H1 (cell line): ENCODE results near the gene DBNDD2. TPM values are rescaled to one million over a fixed set of nuclear protein-coding genes. Genes with fewer than 3 reads are reported as not detected.

Source experiments
- CTCF ChIA-PET: fragments of 300-600 bp; sonication (Branson Sonifier 250); formaldehyde crosslinking; loops from one replicate; lab custom pipeline; 2021; ENCODE audit not compliant: partially characterized antibody; lab: Charles Lee
- POLR2A ChIA-PET: fragments of 300-600 bp; sonication (Branson Sonifier 250); formaldehyde crosslinking; loops from one replicate; lab custom pipeline; 2021; ENCODE audit warnings: inconsistent platforms; ENCODE audit not compliant: partially characterized antibody; lab: Charles Lee
- DNase-seq, 2 experiments: peaks; one replicate each; pipeline versions ENCODE4 v3.0.0 to v3.0.0-alpha.2; 2010 to 2022; ENCODE audit warnings: low spot score in 2 of 2, low read depth in 1 of 2, mixed read lengths in 1 of 2
- FAIRE-seq: peaks from 2 replicates; lab custom pipeline; 2011; peaks lifted over from hg19 to GRCh38; lab: Jason Lieb, UNC
- H2AFZ ChIP-seq: 2 replicates; pipeline ENCODE4 v1.8.1; 2012; ENCODE audit warnings: low read length, inconsistent platforms
- H2AK5ac ChIP-seq: 2 replicates; pipeline ENCODE4 v1.6.1; 2013; ENCODE audit warnings: low read depth, low read length
- H2BK120ac ChIP-seq: replicated peaks from 2 replicates; pipeline ENCODE3; 2013; ENCODE audit warnings: low read depth, low read length, inconsistent platforms
- H2BK12ac ChIP-seq: 2 replicates; pipeline ENCODE4 v1.6.1; 2013; ENCODE audit warnings: low read depth, low read length
- H2BK15ac ChIP-seq: 2 replicates; pipeline ENCODE4 v1.6.1; 2013; ENCODE audit warnings: low read length
- H2BK20ac ChIP-seq: 2 replicates; pipeline ENCODE4 v1.6.1; 2013; ENCODE audit warnings: low read length
- H2BK5ac ChIP-seq: 2 replicates; pipeline ENCODE4 v1.6.1; 2013; ENCODE audit warnings: low read depth, low read length
- H3K14ac ChIP-seq: 2 replicates; pipeline ENCODE4 v1.6.1; 2013; ENCODE audit warnings: inconsistent platforms; ENCODE audit not compliant: insufficient read length
- H3K18ac ChIP-seq: 2 replicates; pipeline ENCODE4 v1.6.1; 2013; ENCODE audit warnings: low read length; ENCODE audit errors: extremely low read depth
- H3K23ac ChIP-seq: 2 replicates; pipeline ENCODE4 v1.6.1; 2013; ENCODE audit warnings: inconsistent platforms; ENCODE audit not compliant: insufficient read length
- H3K23me2 ChIP-seq: 2 replicates; pipeline ENCODE4 v1.6.1; 2013; ENCODE audit warnings: low read depth, low read length
- H3K27ac ChIP-seq: 2 replicates; pipeline ENCODE4 v1.6.1; 2011; ENCODE audit warnings: low read depth, low read length, inconsistent platforms
- H3K27me3 ChIP-seq, 4 experiments: replicated peaks in 1 of 4; 1 replicate in 1 of 4; 2 replicates in 3 of 4; pipeline versions ENCODE4 v1.6.1 to v1.8.1; 2011 to 2013; ENCODE audit warnings: low read length in 3 of 4, mild to moderate bottlenecking in 3 of 4, inconsistent platforms in 2 of 4, mixed read lengths in 2 of 4, moderate library complexity in 1 of 4; ENCODE audit not compliant: control insufficient read depth in 3 of 4, insufficient read depth in 3 of 4; ENCODE audit errors: extremely low read depth in 1 of 4
- H3K36me3 ChIP-seq, 4 experiments: 2 replicates each; pipeline versions ENCODE4 v1.6.1 to v1.8.1; 2011 to 2013; ENCODE audit warnings: mild to moderate bottlenecking in 4 of 4, low read length in 3 of 4, moderate library complexity in 2 of 4, control low read depth in 1 of 4, inconsistent platforms in 1 of 4; ENCODE audit not compliant: insufficient read depth in 4 of 4, control insufficient read depth in 2 of 4
- H3K4ac ChIP-seq: replicated peaks from 2 replicates; pipeline ENCODE3; 2013; ENCODE audit warnings: low read length, low read depth, mixed read lengths, inconsistent platforms; ENCODE audit not compliant: insufficient read length
- H3K4me1 ChIP-seq, 4 experiments: replicated peaks in 1 of 4; 1 replicate in 1 of 4; 2 replicates in 3 of 4; pipeline versions ENCODE4 v1.6.1 to v1.8.1; 2011 to 2013; ENCODE audit warnings: low read length in 3 of 4, inconsistent platforms in 2 of 4, mixed read lengths in 1 of 4; ENCODE audit not compliant: insufficient read depth in 4 of 4, control insufficient read depth in 3 of 4
- H3K4me2 ChIP-seq, 2 experiments: 2 replicates each; pipeline versions ENCODE4 v1.6.1 to v1.8.1; 2011 to 2013; ENCODE audit warnings: low read depth in 2 of 2, low read length in 2 of 2, control low read depth in 1 of 2, inconsistent platforms in 1 of 2, mild to moderate bottlenecking in 1 of 2; ENCODE audit not compliant: insufficient read depth in 1 of 2
- H3K4me3 ChIP-seq, 4 experiments: fragments of 200-600, 300-600 bp in 1 of 4; sonication (generic), shearing (Covaris generic), sonication (Bioruptor Twin) in 1 of 4; 2 replicates each; pipeline versions ENCODE4 v1.5.1 to v1.8.1; 2011 to 2016; ENCODE audit warnings: low read length in 4 of 4, low read depth in 3 of 4, control low read depth in 2 of 4, inconsistent platforms in 2 of 4, mild to moderate bottlenecking in 2 of 4, mixed read lengths in 1 of 4, moderate library complexity in 1 of 4; ENCODE audit not compliant: insufficient read depth in 2 of 4; ENCODE audit errors: extremely low read depth in 1 of 4
- H3K56ac ChIP-seq: replicated peaks from 2 replicates; pipeline ENCODE3; 2013; ENCODE audit warnings: low read depth, mild to moderate bottlenecking, mixed read lengths, low read length, inconsistent platforms; ENCODE audit not compliant: insufficient read length
- H3K79me1 ChIP-seq: 2 replicates; pipeline ENCODE4 v1.6.1; 2013; ENCODE audit warnings: low read depth, low read length, control low read depth
- H3K79me2 ChIP-seq, 2 experiments: 2 replicates each; pipeline versions ENCODE4 v1.6.1 to v1.8.1; 2012 to 2013; ENCODE audit warnings: low read length in 2 of 2, mild to moderate bottlenecking in 2 of 2, inconsistent platforms in 1 of 2; ENCODE audit not compliant: insufficient read depth in 2 of 2, control insufficient read depth in 1 of 2
- H3K9ac ChIP-seq, 4 experiments: replicated peaks in 1 of 4; 1 replicate in 1 of 4; 2 replicates in 3 of 4; pipeline versions ENCODE4 v1.6.1 to v1.8.1; 2011 to 2013; ENCODE audit warnings: low read depth in 3 of 4, low read length in 3 of 4, control low read depth in 2 of 4, mild to moderate bottlenecking in 2 of 4, moderate library complexity in 2 of 4, inconsistent platforms in 1 of 4; ENCODE audit errors: extremely low read depth in 1 of 4
- H3K9me3 ChIP-seq, 2 experiments: 2 replicates each; pipeline versions ENCODE4 v1.6.1 to v1.8.1; 2012 to 2013; ENCODE audit warnings: mild to moderate bottlenecking in 2 of 2, moderate library complexity in 2 of 2, control low read depth in 1 of 2, inconsistent platforms in 1 of 2, low read depth in 1 of 2, low read length in 1 of 2, mixed read lengths in 1 of 2; ENCODE audit not compliant: insufficient read depth in 2 of 2
- H4K20me1 ChIP-seq, 2 experiments: replicated peaks in 1 of 2; 2 replicates each; pipeline versions ENCODE3 to v1.8.1; 2011 to 2013; ENCODE audit warnings: inconsistent platforms in 2 of 2, low read length in 2 of 2, mild to moderate bottlenecking in 1 of 2; ENCODE audit not compliant: insufficient read depth in 2 of 2, control insufficient read depth in 1 of 2
- H4K5ac ChIP-seq: 2 replicates; pipeline ENCODE4 v1.6.1; 2013; ENCODE audit warnings: low read length, low read depth, mixed read lengths, inconsistent platforms; ENCODE audit not compliant: insufficient read length
- H4K8ac ChIP-seq: 2 replicates; pipeline ENCODE4 v1.8.0; 2013; ENCODE audit warnings: mild to moderate bottlenecking, moderate library complexity, low read length, inconsistent platforms; ENCODE audit not compliant: insufficient read depth; ENCODE audit errors: extremely low read depth
- H4K91ac ChIP-seq: replicated peaks from 2 replicates; pipeline ENCODE3; 2013; ENCODE audit warnings: low read length, mixed read lengths, inconsistent platforms; ENCODE audit not compliant: insufficient read length
- PHF8 ChIP-seq: fragments of 200-600 bp; sonication (generic); conservative IDR thresholded peaks from 2 replicates; pipeline ENCODE4 v1.7.1; 2012; ENCODE audit warnings: low read depth, mild to moderate bottlenecking, inconsistent platforms, low read length, moderate library complexity
- RFX5 ChIP-seq: IDR thresholded peaks from 2 replicates; pipeline ENCODE4 v1.6.1; 2011; ENCODE audit warnings: low read depth, low read length, improper control_type of control experiment, borderline replicate concordance
- RXRA ChIP-seq: IDR thresholded peaks from 2 replicates; pipeline ENCODE4 v1.6.1; 2011; ENCODE audit warnings: low read depth, mild to moderate bottlenecking, low read length, moderate library complexity; ENCODE audit not compliant: insufficient read depth
- SP2 ChIP-seq: IDR thresholded peaks from 2 replicates; pipeline ENCODE4 v1.6.1; 2012; ENCODE audit warnings: mild to moderate bottlenecking, low read length, inconsistent platforms
- TAF7 ChIP-seq: optimal IDR thresholded peaks from 2 replicates; pipeline ENCODE3; 2011; ENCODE audit warnings: low read depth, mild to moderate bottlenecking, inconsistent platforms, low read length, moderate library complexity, borderline replicate concordance
- TBP ChIP-seq: IDR thresholded peaks from 2 replicates; pipeline ENCODE4 v1.6.1; 2011; ENCODE audit warnings: low read depth, low read length, improper control_type of control experiment
- TEAD4 ChIP-seq: IDR thresholded peaks from 2 replicates; pipeline ENCODE4 v1.6.1; 2012; ENCODE audit warnings: low read depth, low read length, inconsistent platforms, mixed read lengths
- WGBS, 2 experiments: shearing (Covaris generic) in 1 of 2; methylation state at CpG; one replicate each; pipeline versions ENCODE4 v1.1.6 to v1.1.7; 2013 to 2015; ENCODE audit warnings: low lambda C conversion rate in 2 of 2, mixed read lengths in 2 of 2, inconsistent platforms in 1 of 2, low coverage in 1 of 2, missing lambda C conversion rate in 1 of 2; ENCODE audit not compliant: insufficient replicate concordance in 2 of 2, insufficient coverage in 1 of 2, insufficient read length in 1 of 2; ENCODE audit errors: extremely low coverage in 1 of 2, missing lambda C conversion rate in 1 of 2; 5-methylcytosine and 5-hydroxymethylcytosine counted together
- polyA plus RNA-seq, 7 experiments: library from polyadenylated mRNA; depleted of rRNA in 3 of 7; stranded (reverse) in 5 of 7; unstranded in 2 of 7; fragments of >200 nt in 5 of 7; fragments of 200-250 nt in 2 of 7; gene quantifications; 1 replicate in 5 of 7; 2 replicates in 1 of 7; 4 replicates in 1 of 7; pipeline versions ENCODE4 v1.2.1 to v1.2.3, GENCODE V29; 2011 to 2013; ENCODE audit warnings: missing spikeins in 2 of 7, mixed read lengths in 2 of 7
- total RNA-seq: library from RNA; stranded (reverse); fragmentation: NEBNext Ultra II Directional; extraction: Animal tissue kit (Norgen Biotek cat#: 25700); gene quantifications from 2 replicates; pipeline ENCODE4 v1.2.1, GENCODE V29; 2021
- TF ChIP-seq, protein P1 (sequence below): IDR thresholded peaks from 2 replicates; pipeline ENCODE4 v1.6.1; 2012; ENCODE audit warnings: inconsistent platforms

The DBNDD2 gene
- total and polyA plus RNA-seq, 2 of the 8 experiments (the other 6 are each of a cell fraction or from before 2014, with no cell fraction given): 55.8 to 96.3 TPM

DNA sequence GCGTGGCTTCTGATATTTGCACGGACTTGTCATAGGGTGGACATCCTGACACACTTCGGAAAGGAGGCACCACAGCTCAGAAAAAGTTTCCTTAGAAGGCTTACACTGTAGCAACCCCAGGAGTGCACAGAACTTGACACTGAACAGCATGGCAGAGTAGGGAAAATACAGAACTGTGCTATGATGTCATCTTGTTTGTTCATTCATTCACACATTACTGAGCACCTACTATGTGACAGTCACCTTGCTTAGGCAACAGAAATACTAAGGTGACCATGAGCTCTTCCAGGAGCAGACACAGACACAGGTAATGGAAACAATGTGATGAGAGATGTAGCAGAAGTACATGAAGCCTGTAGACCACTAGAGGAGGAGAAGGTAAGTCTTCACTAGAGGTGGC lies 5.4 kb downstream of the DBNDD2 start:
- TF ChIP-seq, protein P1, sequence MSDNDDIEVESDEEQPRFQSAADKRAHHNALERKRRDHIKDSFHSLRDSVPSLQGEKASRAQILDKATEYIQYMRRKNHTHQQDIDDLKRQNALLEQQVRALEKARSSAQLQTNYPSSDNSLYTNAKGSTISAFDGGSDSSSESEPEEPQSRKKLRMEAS: no peak
- TF ChIP-seq TEAD4 (no peak), RXRA (no peak), PHF8 (no peak), TBP (no peak), TAF7 (no peak), RFX5 (no peak), SP2 (no peak)
- WGBS, 2 experiments: 92% methylated on average over 3 of the region's 3 CpGs; no CpG with 5 or more reads in 1 of the 2 experiments
- Histone ChIP-seq H4K8ac (no peak overlapping the region), H3K36me3 (peaks cover 5 to 17% (median 13%) of the 10 kb centered on the region in 4 experiments), H4K91ac (no peak overlapping the region), H2AK5ac (no peak overlapping the region), H2BK15ac (no peak overlapping the region), H3K79me1 (peaks cover 3% of the 10 kb centered on the region), H3K4ac (no peak overlapping the region), H3K4me3 (no peak overlapping the region), H3K27me3 (no peaks in the 10 kb centered on the region), H4K5ac (no peak overlapping the region), H2BK20ac (no peak overlapping the region), H3K9me3 (no peaks in the 10 kb centered on the region), H2AFZ (no peak overlapping the region), H3K23ac (no peak overlapping the region), H3K18ac (no peak overlapping the region), H3K14ac (no peak overlapping the region), H3K27ac (no peak overlapping the region), H3K79me2 (peaks cover 0 to 20% of the 10 kb centered on the region in 2 experiments; a peak in 2 of 4 replicates), H4K20me1 (peaks cover 4% of the 10 kb centered on the region in 2 experiments), H3K23me2 (peaks cover 6% of the 10 kb centered on the region), H3K56ac (no peak overlapping the region), H2BK120ac (no peak overlapping the region), H3K4me1 (peaks cover 0 to 5% (median 2%) of the 10 kb centered on the region in 4 experiments; a peak in 3 of 7 replicates), H2BK12ac (no peak overlapping the region), H2BK5ac (no peak overlapping the region), H3K4me2 (no peak overlapping the region), H3K9ac (no peak overlapping the region)
- FAIRE-seq (no peak), DNase-seq (no peak)
- ChIA-PET POLR2A (interaction anchor here (0.9 to 1.5 kb wide), 5 partner anchors 10 to 38 kb away, joined by 3 to 4 read pairs (median 3); no protein-coding TSS in a partner anchor), CTCF (interaction anchor here (0.6 to 12.6 kb wide), 12 partner anchors 21 to 317 kb away, joined by 3 to 127 read pairs (median 4); partner anchors contain the start of gene TP53TG5)
